A673 (cell line): ENCODE data around the gene OR10V1. TPM values are rescaled to one million over a fixed set of nuclear protein-coding genes. Genes with fewer than 3 reads are reported as not detected.

Experiments
- BruUV-seq: library from RNA; stranded (reverse); fragments of 400-500 nt; replicated peaks from 2 replicates; lab custom pipeline; 2021; lab: Mats Ljungman, UMichigan
- CTCF ChIA-PET: fragments of 300-600 bp; sonication (Branson Sonifier 250); formaldehyde crosslinking; loops from one replicate; lab custom pipeline; 2022; ENCODE audit warnings: antibody characterized with exemption; lab: Charles Lee
- POLR2A ChIA-PET: fragments of 300-600 bp; sonication (Branson Sonifier 250); formaldehyde crosslinking; loops from one replicate; lab custom pipeline; 2022; ENCODE audit warnings: antibody characterized with exemption; ENCODE audit not compliant: low non-redundant PET; lab: Charles Lee
- DNase-seq: peaks from one replicate; pipeline ENCODE4 v3.0.0-alpha.2; 2015; ENCODE audit warnings: low spot score
- H3K27ac ChIP-seq: fragments of 200-600 bp; sonication (generic); 2 replicates; pipeline ENCODE4 v1.5.1; 2016; ENCODE audit warnings: mixed run types, low read depth, mild to moderate bottlenecking, mixed read lengths, antibody characterized with exemption, low read length; ENCODE audit not compliant: poor library complexity, severe bottlenecking
- H3K27me3 ChIP-seq: fragments of 200-600 bp; sonication (generic); replicated peaks from 2 replicates; pipeline ENCODE4 v1.6.1; 2017; ENCODE audit warnings: mixed run types, low read depth, mild to moderate bottlenecking, mixed read lengths, antibody characterized with exemption, low read length; ENCODE audit not compliant: insufficient read depth, poor library complexity
- H3K36me3 ChIP-seq: fragments of 200-600 bp; sonication (generic); 2 replicates; pipeline ENCODE4 v1.6.1; 2016; ENCODE audit warnings: mixed run types, mild to moderate bottlenecking, mixed read lengths, antibody characterized with exemption, low read length; ENCODE audit not compliant: insufficient read depth, poor library complexity, severe bottlenecking
- H3K4me1 ChIP-seq: fragments of 200-600 bp; sonication (generic); 2 replicates; pipeline ENCODE4 v1.6.1; 2017; ENCODE audit warnings: mixed run types, mild to moderate bottlenecking, mixed read lengths, antibody characterized with exemption, low read length; ENCODE audit not compliant: insufficient read depth, poor library complexity, severe bottlenecking
- H3K4me3 ChIP-seq: fragments of 200-600 bp; sonication (generic); 2 replicates; pipeline ENCODE4 v1.5.1; 2016; ENCODE audit warnings: low read depth, mixed run types, mild to moderate bottlenecking, mixed read lengths, low read length; ENCODE audit not compliant: poor library complexity, severe bottlenecking
- H3K9me3 ChIP-seq: fragments of 200-600 bp; sonication (generic); 2 replicates; pipeline ENCODE4 v1.6.1; 2016; ENCODE audit warnings: mixed run types, low read depth, mild to moderate bottlenecking, mixed read lengths, antibody characterized with exemption, low read length; ENCODE audit not compliant: poor library complexity, severe bottlenecking
- EZH2 ChIP-seq: fragments of 200-600 bp; sonication (generic); IDR thresholded peaks from 2 replicates; pipeline ENCODE4 v1.6.1; 2017; ENCODE audit warnings: borderline replicate concordance, low read depth, mild to moderate bottlenecking, mixed read lengths, antibody characterized with exemption, low read length; ENCODE audit not compliant: poor library complexity, severe bottlenecking
- intact Hi-C: fragments of 100-400 bp; cut with micrococcal nuclease; formaldehyde crosslinking; loops from one replicate; pipeline ENCODE4 v1.10.0; 2022; ENCODE audit not compliant: unreplicated experiment
- total RNA-seq: library from RNA; stranded (reverse); gene quantifications from 2 replicates; pipeline ENCODE4 v1.2.3, GENCODE V29; 2021
- TF ChIP-seq, protein P1 (sequence below): fragments of 300-800, 200-600 bp; sonication (generic); conservative IDR thresholded peaks from 2 replicates; pipeline ENCODE4 v1.5.1; 2017; ENCODE audit warnings: low read depth, mild to moderate bottlenecking, antibody characterized with exemption, low read length, moderate library complexity, mixed read lengths

The OR10V1 gene
- total RNA-seq, 1 experiment from 2014 or later, result not detected

- Histone ChIP-seq H3K4me3 (no peak overlapping the region), H3K9me3 (no peaks in the 10 kb centered on the region), H3K36me3 (no peaks in the 10 kb centered on the region), H3K4me1 (peaks cover 10% of the 10 kb centered on the region), H3K27me3 (no peaks in the 10 kb centered on the region), H3K27ac (no peak overlapping the region)
- POLR2A ChIA-PET, result interaction anchor here (0.6 kb wide), 1 partner anchor 136 kb away, joined by 3 read pairs; no protein-coding TSS in a partner anchor
- no peak for DNase-seq
- intact Hi-C loops, result no loop called here
- no TSS peak for BruUV-seq
- CTCF ChIA-PET, result no interaction called here
- no peak for TF ChIP-seq EZH2
- TF ChIP-seq, protein P1, sequence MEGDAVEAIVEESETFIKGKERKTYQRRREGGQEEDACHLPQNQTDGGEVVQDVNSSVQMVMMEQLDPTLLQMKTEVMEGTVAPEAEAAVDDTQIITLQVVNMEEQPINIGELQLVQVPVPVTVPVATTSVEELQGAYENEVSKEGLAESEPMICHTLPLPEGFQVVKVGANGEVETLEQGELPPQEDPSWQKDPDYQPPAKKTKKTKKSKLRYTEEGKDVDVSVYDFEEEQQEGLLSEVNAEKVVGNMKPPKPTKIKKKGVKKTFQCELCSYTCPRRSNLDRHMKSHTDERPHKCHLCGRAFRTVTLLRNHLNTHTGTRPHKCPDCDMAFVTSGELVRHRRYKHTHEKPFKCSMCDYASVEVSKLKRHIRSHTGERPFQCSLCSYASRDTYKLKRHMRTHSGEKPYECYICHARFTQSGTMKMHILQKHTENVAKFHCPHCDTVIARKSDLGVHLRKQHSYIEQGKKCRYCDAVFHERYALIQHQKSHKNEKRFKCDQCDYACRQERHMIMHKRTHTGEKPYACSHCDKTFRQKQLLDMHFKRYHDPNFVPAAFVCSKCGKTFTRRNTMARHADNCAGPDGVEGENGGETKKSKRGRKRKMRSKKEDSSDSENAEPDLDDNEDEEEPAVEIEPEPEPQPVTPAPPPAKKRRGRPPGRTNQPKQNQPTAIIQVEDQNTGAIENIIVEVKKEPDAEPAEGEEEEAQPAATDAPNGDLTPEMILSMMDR, result no peak
These were observed 40.4 kb downstream of the OR10V1 start for GRCh38 chr11:59673291-59673690.

- Histone ChIP-seq H3K4me3 (no peak overlapping the region), H3K9me3 (no peaks in the 10 kb centered on the region), H3K27ac (no peak overlapping the region), H3K36me3 (peaks cover 4% of the 10 kb centered on the region), H3K27me3 (no peaks in the 10 kb centered on the region), H3K4me1 (peaks cover 22% of the 10 kb centered on the region)
- CTCF ChIA-PET, result no interaction called here
- TF ChIP-seq, protein P1, result no peak
- no peak for TF ChIP-seq EZH2
- BruUV-seq, result no TSS peak
- intact Hi-C loops, result no loop called here
- no peak for DNase-seq
- POLR2A ChIA-PET, result no interaction called here
These were observed 42.2 kb downstream of the OR10V1 start for GRCh38 chr11:59671471-59671870.

DNA sequence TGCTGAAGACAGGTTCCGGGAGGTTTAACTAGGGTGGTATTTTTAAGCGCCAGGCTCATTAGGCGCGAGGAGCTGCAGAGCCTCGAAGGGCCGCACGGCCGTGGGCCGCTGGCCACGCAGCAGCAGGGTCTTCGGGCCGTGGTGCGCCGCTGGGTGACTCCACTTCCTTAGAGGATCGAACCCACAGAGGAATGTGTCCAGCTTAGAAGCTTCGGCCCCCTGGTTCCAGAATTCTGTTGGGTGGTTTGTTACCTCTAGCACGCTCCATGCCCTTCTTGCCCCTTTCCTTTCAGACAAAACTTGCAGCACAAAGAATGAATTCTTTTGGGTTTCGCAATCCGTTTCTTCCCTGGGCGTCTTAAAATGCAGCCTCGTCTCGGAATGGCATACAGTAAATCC, 44.0 kb downstream of the OR10V1 start:
- Histone ChIP-seq H3K4me1 (peaks cover 22% of the 10 kb centered on the region), H3K27ac (peak overlapping the region; percentile 89), H3K4me3 (peak overlapping the region; percentile 93), H3K36me3 (peaks cover 23% of the 10 kb centered on the region), H3K27me3 (no peaks in the 10 kb centered on the region), H3K9me3 (no peaks in the 10 kb centered on the region)
- ChIA-PET CTCF (interaction anchor here (0.7 kb wide), 1 partner anchor 1106 kb away, joined by 4 read pairs; no protein-coding TSS in a partner anchor), POLR2A (interaction anchor here (0.7 to 0.9 kb wide), 2 partner anchors 52 to 53 kb away, joined by 3 to 8 read pairs; no protein-coding TSS in a partner anchor)
- BruUV-seq, result TSS peak; percentile 97
- TF ChIP-seq, protein P1, result no peak
- intact Hi-C loops, result loop anchor here (2.0 to 5.0 kb wide), 2 partner anchors 102 to 119 kb away; no protein-coding TSS in a partner anchor
- DNase-seq, result peak; percentile 72
